ENCODE data around the gene TMEM30B.

TMEM30B gene

GRCh38 chr14:61300209-61300608, 19.1 kb upstream of the TMEM30B start:
- H3K4me3 ChIP-seq (ENCODE audit: low read depth, low read length) = no peak overlapping the region
- TF ChIP-seq CTCF (IDR thresholded peaks at IDR 0.05; ENCODE audit: insufficient read depth, low read depth, low read length, missing control alignments) = no peak
- no peak for DNase-seq (ENCODE audit: low read depth)

GRCh38 chr14:61298824-61299223, 17.7 kb upstream of the TMEM30B start:
- no peak for TF ChIP-seq CTCF (IDR thresholded peaks at IDR 0.05; ENCODE audit: insufficient read depth, low read depth, low read length, missing control alignments)

GRCh38 chr14:61297581-61297980, 16.4 kb upstream of the TMEM30B start:
- H3K4me3 ChIP-seq (ENCODE audit: low read depth, low read length) = no peak overlapping the region
- DNase-seq (ENCODE audit: low read depth) = no peak
- no peak for TF ChIP-seq CTCF (IDR thresholded peaks at IDR 0.05; ENCODE audit: insufficient read depth, low read depth, low read length, missing control alignments)

More at GRCh38 chr14:61298824-61299223, 17.7 kb upstream of the TMEM30B start:
- no peak for DNase-seq (ENCODE audit: low read depth)
- H3K4me3 ChIP-seq (ENCODE audit: low read depth, low read length) = no peak overlapping the region

GRCh38 chr14:61296719-61297502, 15.8 kb upstream of the TMEM30B start:
- peak; percentile 48 for TF ChIP-seq CTCF (IDR thresholded peaks at IDR 0.05; ENCODE audit: insufficient read depth, low read depth, low read length, missing control alignments)
- no peak overlapping the region for H3K4me3 ChIP-seq (ENCODE audit: low read depth, low read length)
- peak; percentile 59 for DNase-seq (ENCODE audit: low read depth)

GRCh38 chr14:61296151-61296550, 15.0 kb upstream of the TMEM30B start:
- DNase-seq (ENCODE audit: low read depth) = no peak
- H3K4me3 ChIP-seq (ENCODE audit: low read depth, low read length) = no peak overlapping the region
- no peak for TF ChIP-seq CTCF (IDR thresholded peaks at IDR 0.05; ENCODE audit: insufficient read depth, low read depth, low read length, missing control alignments)

- H3K4me3 ChIP-seq (ENCODE audit: low read depth, low read length) = no peak overlapping the region
- TF ChIP-seq CTCF (IDR thresholded peaks at IDR 0.05; ENCODE audit: insufficient read depth, low read depth, low read length, missing control alignments) = no peak
- DNase-seq (ENCODE audit: low read depth) = no peak
Measured at GRCh38 chr14:61290701-61291100, 9.6 kb upstream of the TMEM30B start.

GRCh38 chr14:61288720-61289119, 7.6 kb upstream of the TMEM30B start:
- TF ChIP-seq CTCF (IDR thresholded peaks at IDR 0.05; ENCODE audit: insufficient read depth, low read depth, low read length, missing control alignments) = no peak
- H3K4me3 ChIP-seq (ENCODE audit: low read depth, low read length) = no peak overlapping the region
- no peak for DNase-seq (ENCODE audit: low read depth)

All from GM12865 (cell line).